Ovary (tissue), 9 donors: Measurements from ENCODE around the gene CXCL16. TPM values are rescaled to one million over a fixed set of nuclear protein-coding genes. Genes with fewer than 3 reads are reported as not detected.

Experiments used
- DNase-seq, 5 donors: peaks; one replicate each; pipeline ENCODE4 v3.0.0-alpha.2; 2019 to 2020
- H3K27ac ChIP-seq, 2 donors: fragments of 200-600 bp; one replicate each; pipeline versions ENCODE4 v1.5.1 to v1.8.0; 2019 to 2022
- H3K27me3 ChIP-seq: fragments of 200-600 bp; one replicate; pipeline ENCODE4 v1.8.0; 2022
- H3K36me3 ChIP-seq: fragments of 200-600 bp; sonication (generic); one replicate; pipeline ENCODE4 v1.5.1; 2019
- H3K4me1 ChIP-seq: one replicate; pipeline ENCODE4 v1.8.1; 2013; ENCODE audit warnings: mild to moderate bottlenecking, moderate library complexity; ENCODE audit not compliant: insufficient read depth
- H3K4me3 ChIP-seq: fragments of 200-600 bp; sonication (generic); one replicate; pipeline ENCODE4 v1.5.1; 2017
- H3K9me3 ChIP-seq, 2 donors: fragments of 200-600 bp in 1 of 2; sonication (generic) in 1 of 2; one replicate each; pipeline versions ENCODE4 v1.5.1 to v1.8.1; 2013 to 2019; ENCODE audit warnings: mild to moderate bottlenecking in 1 of 2, moderate library complexity in 1 of 2
- EP300 ChIP-seq: sonication (generic); formaldehyde crosslinking; IDR thresholded peaks from one replicate; pipeline ENCODE4 v1.6.1; 2017; ENCODE audit warnings: antibody characterized with exemption
- POLR2A ChIP-seq: fragments of 450-650 bp; IDR thresholded peaks from one replicate; pipeline ENCODE4 v1.6.1; 2017; ENCODE audit warnings: antibody characterized with exemption, mild to moderate bottlenecking, moderate library complexity
- WGBS, 3 donors: extraction: QIAGEN DNeasy Blood & Tissue Kit in 1 of 3; methylation state at CpG; one replicate each; pipeline versions ENCODE4 v1.1.5 to v1.1.7; 2013 to 2017; 5-methylcytosine and 5-hydroxymethylcytosine counted together
- intact Hi-C, 4 donors: fragments of 100-400 bp; cut with DNase I; formaldehyde crosslinking; loops; one replicate each; pipeline versions ENCODE4 v1.11.0 to v1.15.1; 2022 to 2023
- polyA plus RNA-seq, 2 donors: library from polyadenylated mRNA; stranded (reverse); fragments of 200-250 nt in 1 of 2; fragments of 350-450 nt in 1 of 2; fragmentation: Illumina TruSeq in 1 of 2; extraction: RNeasy Lipid Tissue Mini Kit (QIAGEN cat#74804) in 1 of 2; gene quantifications; one replicate each; pipeline ENCODE4 v1.2.3, GENCODE V29; 2013 to 2014
- total RNA-seq, 7 donors: library from RNA; depleted of rRNA in 2 of 7; stranded (reverse); fragments of >200 nt in 2 of 7; fragmentation: NEBNext Ultra II Directional in 3 of 7; extraction: Animal tissue kit (Norgen Biotek cat#: 25700) in 3 of 7; gene quantifications; one replicate each; pipeline versions ENCODE4 v1.1.0 to v1.2.4, GENCODE V29; 2016 to 2023
- TF ChIP-seq, protein P1 (sequence below), 3 donors: fragments of 450-650 bp in 2 of 3; fragments of 200-600 bp in 1 of 3; IDR thresholded peaks; one replicate each; pipeline versions ENCODE4 v1.5.1 to v1.8.0; 2016 to 2022; ENCODE audit warnings: antibody characterized with exemption in 3 of 3, mild to moderate bottlenecking in 1 of 3
- donor health status: DM: no; HTN: no; CAD: no; lungs with moderate emphysema.
- donor health status: DM: no; HTN: no; CAD: no.
- donor health status: Bipolar disorder and iron deficiency.
- donor health status: DM: yes; HTN: yes; CAD: no.
- donor health status: DM: no; HTN: no; CAD: no.
- donor health status: DM: yes; HTN: yes; CAD: no.

CXCL16 gene
- total and polyA plus RNA-seq, 9 donors, result 5.8 to 41.6 (median 16.8) TPM

DNA sequence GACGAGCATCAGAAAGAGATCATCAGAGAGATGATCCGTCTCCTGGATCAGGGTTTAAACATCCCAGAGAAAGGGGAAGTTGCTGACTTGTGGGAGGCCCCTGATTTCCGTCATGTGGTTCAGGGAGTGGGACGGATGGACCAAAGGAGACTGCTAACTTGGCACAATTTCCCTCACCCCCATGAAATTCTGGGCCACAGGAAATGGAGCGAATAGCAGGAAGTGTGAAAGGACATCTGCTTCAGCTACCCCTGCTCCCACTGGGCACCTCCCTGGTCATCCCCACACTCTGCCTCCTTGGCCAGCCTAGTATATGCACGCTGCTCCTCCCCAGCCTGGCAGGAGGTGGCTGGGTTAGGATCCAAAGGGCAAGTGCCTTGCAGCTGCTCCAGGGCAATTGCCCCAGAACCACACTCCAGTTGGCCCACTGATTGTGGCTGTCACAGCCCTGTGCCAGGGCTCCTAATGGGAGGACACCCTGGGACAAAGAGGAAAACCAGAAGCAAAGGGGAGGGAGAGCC lies 28.0 kb downstream of the CXCL16 start:
- no peak for TF ChIP-seq POLR2A
- TF ChIP-seq EP300, result no peak
- TF ChIP-seq, protein P1, sequence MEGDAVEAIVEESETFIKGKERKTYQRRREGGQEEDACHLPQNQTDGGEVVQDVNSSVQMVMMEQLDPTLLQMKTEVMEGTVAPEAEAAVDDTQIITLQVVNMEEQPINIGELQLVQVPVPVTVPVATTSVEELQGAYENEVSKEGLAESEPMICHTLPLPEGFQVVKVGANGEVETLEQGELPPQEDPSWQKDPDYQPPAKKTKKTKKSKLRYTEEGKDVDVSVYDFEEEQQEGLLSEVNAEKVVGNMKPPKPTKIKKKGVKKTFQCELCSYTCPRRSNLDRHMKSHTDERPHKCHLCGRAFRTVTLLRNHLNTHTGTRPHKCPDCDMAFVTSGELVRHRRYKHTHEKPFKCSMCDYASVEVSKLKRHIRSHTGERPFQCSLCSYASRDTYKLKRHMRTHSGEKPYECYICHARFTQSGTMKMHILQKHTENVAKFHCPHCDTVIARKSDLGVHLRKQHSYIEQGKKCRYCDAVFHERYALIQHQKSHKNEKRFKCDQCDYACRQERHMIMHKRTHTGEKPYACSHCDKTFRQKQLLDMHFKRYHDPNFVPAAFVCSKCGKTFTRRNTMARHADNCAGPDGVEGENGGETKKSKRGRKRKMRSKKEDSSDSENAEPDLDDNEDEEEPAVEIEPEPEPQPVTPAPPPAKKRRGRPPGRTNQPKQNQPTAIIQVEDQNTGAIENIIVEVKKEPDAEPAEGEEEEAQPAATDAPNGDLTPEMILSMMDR (IDR thresholded peaks at IDR 0.05), result no peak
- intact Hi-C loops, result no loop called here
- Histone ChIP-seq H3K27me3 (no peaks in the 10 kb centered on the region), H3K4me3 (peak overlapping the region; percentile 88), H3K36me3 (no peaks in the 10 kb centered on the region), H3K4me1 (peaks cover 3% of the 10 kb centered on the region), H3K27ac (no peak overlapping the region), H3K9me3 (no peaks in the 10 kb centered on the region)
- DNase-seq, result peak in 1 of 5 donors; percentile 40
- 68 to 76% (median 70%) methylated on average over 6 of the region's 6 CpGs for WGBS, 3 donors

DNA sequence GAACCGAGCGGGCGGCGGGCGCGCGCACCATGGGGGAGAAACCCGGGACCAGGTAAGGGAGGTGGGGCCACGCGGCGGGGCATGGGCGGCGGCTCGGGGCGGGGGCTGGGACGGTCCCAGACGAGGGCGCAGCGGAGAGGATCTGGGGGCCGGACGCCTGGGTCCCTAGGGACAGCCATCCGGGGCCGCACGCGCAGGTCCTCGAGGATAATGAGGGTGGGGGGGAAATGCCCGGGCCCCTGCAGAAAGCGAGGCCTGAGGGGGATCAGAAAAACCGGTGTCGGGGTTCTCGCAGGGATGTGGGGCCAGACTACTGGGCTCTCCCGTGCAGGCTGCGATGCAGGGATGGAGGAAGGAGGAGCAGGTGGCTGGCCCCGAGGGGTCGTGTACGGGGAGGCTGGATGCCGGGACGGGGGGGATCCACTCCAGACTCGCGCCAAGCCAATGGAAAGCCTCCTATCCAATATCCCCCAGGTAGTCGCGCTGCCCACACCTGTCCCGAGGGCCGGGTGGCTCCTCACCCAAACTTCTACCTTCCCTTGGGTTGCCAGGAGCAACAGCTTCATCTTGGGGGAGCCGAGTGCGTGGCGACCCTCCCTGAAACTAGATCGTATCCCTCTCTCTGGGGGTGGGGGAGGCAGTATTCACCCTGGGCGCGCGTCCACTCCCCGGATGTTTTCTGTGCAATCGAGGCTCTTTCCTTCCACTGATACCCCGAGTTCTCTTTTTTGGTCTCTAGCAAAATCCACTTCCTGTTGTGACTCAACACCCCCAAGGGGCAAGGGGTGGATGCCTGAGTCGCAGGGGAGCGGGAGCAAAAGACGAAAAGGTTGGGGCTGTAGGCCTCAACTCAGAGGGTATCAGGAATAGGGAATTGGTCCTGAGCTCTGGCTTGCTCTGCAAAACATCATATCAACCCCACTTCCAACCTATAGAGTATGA lies 28.8 kb downstream of the CXCL16 start:
- peak overlapping the region; percentile 88 for H3K4me3 ChIP-seq
- H3K4me1 ChIP-seq, result peaks cover 3% of the 10 kb centered on the region
- peak overlapping the region; percentile 63 to 84 for H3K27ac ChIP-seq
- TF ChIP-seq EP300 (no peak), POLR2A (no peak)
- TF ChIP-seq, protein P1 (IDR thresholded peaks at IDR 0.05), result no peak
- no peaks in the 10 kb centered on the region for H3K27me3 ChIP-seq
- 9 to 11% (median 9%) methylated on average over 55 to 57 of the region's 57 CpGs for WGBS, 3 donors
- intact Hi-C loops, result no loop called here
- H3K36me3 ChIP-seq, result no peaks in the 10 kb centered on the region
- no peaks in the 10 kb centered on the region for H3K9me3 ChIP-seq
- DNase-seq, result no peak

DNA sequence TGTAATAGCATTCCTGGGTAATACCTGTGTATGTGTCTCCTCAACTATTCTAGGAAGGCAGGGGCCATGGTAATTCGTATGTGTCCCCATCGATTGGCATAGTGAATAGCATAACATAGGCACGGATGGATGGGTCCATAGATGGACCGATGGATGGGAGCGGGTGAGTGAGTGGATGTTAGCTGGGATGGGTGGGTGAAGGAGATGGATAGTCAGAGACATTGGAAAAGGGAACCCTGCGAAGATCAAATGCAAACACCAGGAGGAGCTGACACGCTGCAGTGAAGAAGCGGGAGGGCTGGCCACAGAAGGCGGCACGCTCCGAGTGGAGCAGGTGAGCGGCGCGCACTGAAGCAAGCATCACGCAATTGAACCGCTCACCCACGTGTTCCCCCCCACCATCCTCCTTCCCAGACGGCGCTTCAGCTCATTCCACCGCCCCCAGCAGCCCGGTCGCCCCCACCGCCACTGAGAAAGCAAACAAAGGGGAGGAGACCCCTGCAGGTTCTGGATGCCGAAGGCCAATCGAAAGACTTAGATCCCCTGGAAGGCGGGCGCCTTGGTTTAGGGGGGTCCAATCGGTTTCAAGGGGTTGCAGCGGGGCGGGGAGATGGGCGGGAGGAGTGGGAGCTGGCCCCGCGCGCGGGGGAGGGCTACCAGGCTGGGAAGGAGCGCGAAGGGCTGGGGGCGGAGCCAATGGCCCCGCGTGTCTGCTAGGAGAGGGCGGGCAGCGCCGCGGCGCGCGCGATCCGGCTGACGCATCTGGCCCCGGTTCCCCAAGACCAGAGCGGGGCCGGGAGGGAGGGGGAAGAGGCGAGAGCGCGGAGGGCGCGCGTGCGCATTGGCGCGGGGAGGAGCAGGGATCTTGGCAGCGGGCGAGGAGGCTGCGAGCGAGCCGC lies 29.7 kb downstream of the CXCL16 start, which contains the start of gene ARRB2:
Gene ARRB2, plus strand, starts transcription at position 839 of the 899 bp plus-strand sequence. CDS start 90 bp downstream, outside the sequence.
- Histone ChIP-seq H3K4me1 (peaks cover 3% of the 10 kb centered on the region), H3K4me3 (peak within 1 kb of the TSS; percentile 88), H3K36me3 (no peaks in the 10 kb centered on the region), H3K27me3 (no peaks in the 10 kb centered on the region), H3K27ac (peak within 1 kb of the TSS; percentile 63 to 84), H3K9me3 (no peaks in the 10 kb centered on the region)
- WGBS, 3 donors, result 0% methylated on average over 55 to 67 of the region's 67 CpGs
- intact Hi-C loops, result loop anchor here in 1 of 4 donors (2.0 kb wide), 1 partner anchor 179 kb away; no protein-coding TSS in a partner anchor
- no peak for TF ChIP-seq POLR2A
- TF ChIP-seq, protein P1 (IDR thresholded peaks at IDR 0.05), result peak; percentile 60 to 76 (median 74)
- no peak for TF ChIP-seq EP300
- DNase-seq, result peak; percentile 99

DNA sequence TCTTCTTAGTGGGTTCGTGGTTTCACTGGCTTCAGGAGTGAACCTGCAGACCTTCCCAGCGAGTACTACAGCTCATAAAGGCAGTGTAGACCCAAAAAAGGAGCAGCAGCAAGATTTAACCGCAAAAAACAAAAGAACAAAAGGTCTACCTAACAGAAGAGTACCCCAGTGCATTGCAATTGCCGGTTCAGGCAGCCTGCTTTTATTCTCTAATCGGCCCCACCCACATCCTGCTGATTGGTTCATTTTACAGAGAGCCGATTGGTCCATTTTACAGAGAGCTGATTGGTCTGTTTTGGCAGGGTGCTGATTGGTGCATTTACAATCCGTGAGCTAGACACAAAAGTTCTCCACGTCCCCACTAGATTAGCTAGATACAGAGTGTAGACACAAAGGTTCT lies 31.3 kb downstream of the CXCL16 start:
- Histone ChIP-seq H3K27me3 (no peaks in the 10 kb centered on the region), H3K36me3 (no peaks in the 10 kb centered on the region), H3K4me3 (no peak overlapping the region), H3K4me1 (peaks cover 3% of the 10 kb centered on the region), H3K27ac (no peak overlapping the region), H3K9me3 (no peaks in the 10 kb centered on the region)
- 76 to 83% (median 82%) methylated on average over 8 of the region's 8 CpGs for WGBS, 3 donors
- no peak for DNase-seq
- TF ChIP-seq, protein P1 (IDR thresholded peaks at IDR 0.05), result no peak
- TF ChIP-seq EP300, result no peak
- TF ChIP-seq POLR2A, result no peak
- intact Hi-C loops, result loop anchor here in 1 of 4 donors (2.0 kb wide), 1 partner anchor 180 kb away; no protein-coding TSS in a partner anchor
